IPS-11a (cell line): ENCODE measurements around the gene TMEM272.

Source experiments
- H3K4me3 ChIP-seq: one replicate; pipeline ENCODE4 v1.5.1; 2013; ENCODE audit warnings: low read depth, low read length, control low read depth

The TMEM272 gene

DNA sequence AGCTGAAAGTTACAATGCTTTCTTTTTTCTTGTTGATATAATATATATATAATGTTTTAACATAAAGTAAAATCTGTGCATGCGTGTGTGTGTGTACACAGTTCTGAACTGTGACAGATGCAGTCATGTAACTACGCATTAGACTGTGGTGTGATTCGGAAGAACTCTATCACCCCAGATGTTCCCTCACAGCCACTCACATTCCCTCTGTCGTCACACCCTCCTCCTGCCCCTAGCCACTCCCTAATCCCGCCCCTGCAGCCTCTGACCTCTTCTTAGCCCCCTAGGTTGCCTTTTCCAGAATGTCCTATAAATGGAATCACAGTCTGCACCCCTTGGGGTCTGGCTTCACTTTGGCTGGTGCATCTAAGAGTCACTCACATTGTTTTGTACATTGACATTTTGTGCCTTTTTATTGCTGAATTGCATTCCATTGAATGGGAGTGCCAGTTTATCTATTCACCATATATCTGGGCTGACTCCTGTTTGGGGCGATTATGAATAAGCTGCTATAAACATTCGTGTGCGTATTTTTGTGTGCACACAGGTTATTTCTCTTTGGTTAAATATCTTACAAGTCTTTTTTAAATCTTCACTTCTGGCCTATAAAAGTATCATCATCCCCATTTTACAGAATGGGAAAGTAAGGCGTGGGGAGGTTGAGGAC is 61.4 kb downstream of the TMEM272 start:
- no peak overlapping the region for H3K4me3 ChIP-seq

- H3K4me3 ChIP-seq: no peak overlapping the region
Observed at GRCh38 chr13:51782026-51782710, 62.8 kb downstream of the TMEM272 start.

- H3K4me3 ChIP-seq: no peak overlapping the region
Observed at GRCh38 chr13:51781246-51782022, 63.5 kb downstream of the TMEM272 start.

DNA sequence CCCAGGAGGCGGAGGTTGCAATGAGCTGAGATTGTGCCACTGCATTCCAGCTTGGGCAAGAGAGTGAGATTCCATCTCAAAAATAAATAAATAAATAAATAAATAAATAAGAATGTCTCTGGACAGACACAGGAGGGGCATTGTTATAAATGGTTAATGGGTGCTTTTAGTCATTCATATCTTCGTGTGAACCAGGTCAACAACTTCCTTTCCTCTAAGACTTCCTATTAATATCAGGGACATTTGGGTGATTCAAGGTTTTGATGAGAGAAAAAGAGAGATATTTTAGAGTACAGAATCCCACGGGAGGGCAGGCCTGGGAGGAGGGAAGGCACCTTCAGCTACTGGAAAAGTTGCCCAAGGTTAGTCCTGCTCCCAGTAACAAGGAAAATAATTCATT is 64.9 kb downstream of the TMEM272 start:
- no peak overlapping the region for H3K4me3 ChIP-seq

GRCh38 chr13:51778392-51778791 is 66.6 kb downstream of the TMEM272 start:
- no peak overlapping the region for H3K4me3 ChIP-seq

- H3K4me3 ChIP-seq: no peak overlapping the region
Observed at GRCh38 chr13:51777921-51778320, 67.1 kb downstream of the TMEM272 start.

- H3K4me3 ChIP-seq: no peak overlapping the region
Observed at GRCh38 chr13:51776179-51776578, 68.8 kb downstream of the TMEM272 start.

GRCh38 chr13:51773515-51773914 is 71.5 kb downstream of the TMEM272 start:
- no peak overlapping the region for H3K4me3 ChIP-seq

GRCh38 chr13:51772781-51773180 is 72.2 kb downstream of the TMEM272 start:
- H3K4me3 ChIP-seq: no peak overlapping the region

GRCh38 chr13:51772105-51772455 is 72.9 kb downstream of the TMEM272 start:
- H3K4me3 ChIP-seq: no peak overlapping the region

DNA sequence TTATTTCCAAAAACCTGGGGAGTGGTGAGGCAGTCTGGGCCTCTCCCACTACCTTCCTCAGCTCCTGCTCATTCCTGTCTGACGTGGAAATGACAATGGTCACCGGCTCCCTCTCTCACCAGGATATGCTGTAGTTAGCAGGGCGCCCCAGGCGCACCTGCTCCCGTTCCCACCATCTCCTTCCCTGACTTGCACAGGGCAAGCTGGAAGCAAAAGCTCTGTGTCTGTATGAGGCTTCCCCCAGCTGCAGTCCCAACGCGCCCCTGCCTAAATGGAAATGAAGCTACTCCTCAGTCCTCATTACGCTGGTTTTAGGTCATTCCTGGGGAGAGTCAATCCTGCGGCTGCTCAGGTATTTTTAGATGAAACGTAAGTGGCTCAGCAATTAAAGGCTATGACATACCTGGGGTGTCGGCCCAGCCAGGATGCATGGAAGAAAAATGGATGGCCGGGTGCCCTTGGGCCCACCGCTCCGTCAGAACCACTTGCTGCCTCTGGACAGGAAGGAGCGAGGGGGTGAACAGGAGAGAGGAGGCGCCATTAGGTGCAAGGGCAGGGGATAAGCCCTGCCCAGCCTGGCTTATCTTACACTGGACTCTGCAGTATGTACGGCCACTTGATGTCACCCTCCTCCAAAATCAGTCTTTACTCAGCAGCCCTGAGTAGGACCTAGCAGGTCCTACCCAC is 73.4 kb downstream of the TMEM272 start:
- no peak overlapping the region for H3K4me3 ChIP-seq

DNA sequence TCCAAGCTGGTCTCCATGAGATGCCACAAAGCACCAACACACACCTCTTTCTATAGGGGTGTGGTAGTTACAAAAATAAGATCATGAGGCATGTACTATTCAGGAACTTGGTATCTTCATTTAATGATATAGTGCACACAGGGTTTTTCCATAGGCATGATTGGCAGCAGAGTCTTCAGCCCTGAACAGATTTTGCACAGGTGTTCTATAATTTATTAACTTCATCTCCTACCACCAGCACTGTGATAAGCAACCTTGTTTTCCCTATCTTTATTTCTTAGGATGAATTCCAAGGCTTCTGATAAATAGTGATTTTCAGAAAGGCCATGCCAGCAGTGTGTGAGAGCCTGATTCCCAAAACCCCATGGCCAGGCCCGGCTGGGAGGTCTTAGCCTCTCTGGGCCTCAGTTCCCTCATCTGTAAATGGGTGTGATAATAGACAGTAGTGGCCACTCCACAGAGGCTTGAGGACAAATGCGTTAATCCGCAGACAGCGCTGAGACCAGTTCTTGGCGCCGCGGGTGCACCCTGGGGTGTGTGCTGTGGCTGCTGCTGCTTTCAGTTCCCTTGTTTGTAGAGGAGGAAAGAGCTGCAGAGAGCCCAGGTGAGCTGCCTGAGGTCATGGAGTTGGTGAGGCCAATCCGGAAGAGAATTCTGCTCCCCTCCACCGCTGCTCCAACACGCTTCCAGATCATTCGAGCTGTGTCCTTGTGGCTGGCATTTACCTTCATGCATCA is 74.1 kb downstream of the TMEM272 start:
- no peak overlapping the region for H3K4me3 ChIP-seq

- no peak overlapping the region for H3K4me3 ChIP-seq
Observed at GRCh38 chr13:51770160-51770559, 74.8 kb downstream of the TMEM272 start.

DNA sequence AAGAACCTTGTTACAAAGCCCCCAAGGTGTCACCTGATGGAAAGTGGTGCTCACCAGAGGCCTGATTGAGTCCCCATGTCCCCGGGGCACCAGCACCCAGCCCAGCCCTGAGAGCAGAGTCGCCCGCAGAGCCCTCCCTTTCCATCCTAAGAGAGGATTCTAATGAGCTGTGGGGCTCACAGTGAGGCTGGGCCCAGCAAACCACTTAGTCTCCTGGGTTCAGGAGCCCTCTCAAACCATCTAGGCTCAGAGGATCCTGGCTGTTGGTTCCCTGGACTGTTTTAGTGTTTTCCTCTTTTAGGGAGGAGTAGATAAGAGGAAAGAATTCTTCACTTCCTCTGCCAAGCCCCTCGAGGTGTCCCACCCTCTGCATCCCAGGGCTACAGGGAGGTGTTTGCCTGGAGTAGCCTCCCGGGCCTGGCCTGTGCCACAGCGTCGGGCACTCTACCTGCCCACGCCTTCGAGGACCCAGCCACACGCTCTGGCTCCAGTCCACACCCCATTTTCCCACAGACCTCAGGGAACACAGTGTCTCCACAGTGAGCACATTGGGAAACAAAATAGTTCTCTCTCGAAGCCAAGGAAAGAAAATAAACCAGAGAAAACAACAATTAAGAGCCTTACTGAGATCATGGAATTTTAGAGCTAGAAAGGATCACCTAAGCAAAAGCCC is 75.4 kb downstream of the TMEM272 start:
- no peak overlapping the region for H3K4me3 ChIP-seq

DNA sequence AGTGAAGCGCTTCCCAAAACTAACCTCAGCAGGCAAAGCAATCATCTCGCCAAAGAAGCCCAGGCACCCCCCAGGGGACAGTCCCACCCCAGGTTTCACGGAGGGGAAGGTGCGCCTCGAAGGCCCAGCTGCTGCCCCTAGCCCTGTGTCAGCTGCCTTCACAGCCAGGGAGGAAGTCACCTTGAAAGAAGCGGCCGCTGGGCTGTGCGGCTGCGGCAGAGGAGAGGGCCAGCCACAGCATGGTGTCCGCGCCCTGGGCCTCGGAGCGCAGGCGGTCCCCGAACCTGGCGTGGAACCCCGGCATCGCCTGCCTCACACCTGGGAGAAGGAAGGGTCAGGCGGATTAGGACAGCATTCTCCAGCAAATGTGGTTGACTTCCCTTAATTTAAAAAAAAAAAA is 76.0 kb downstream of the TMEM272 start:
- no peak overlapping the region for H3K4me3 ChIP-seq

GRCh38 chr13:51768378-51768921 is 76.5 kb downstream of the TMEM272 start:
- no peak overlapping the region for H3K4me3 ChIP-seq

GRCh38 chr13:51767100-51767499 is 77.9 kb downstream of the TMEM272 start:
- no peak overlapping the region for H3K4me3 ChIP-seq

DNA sequence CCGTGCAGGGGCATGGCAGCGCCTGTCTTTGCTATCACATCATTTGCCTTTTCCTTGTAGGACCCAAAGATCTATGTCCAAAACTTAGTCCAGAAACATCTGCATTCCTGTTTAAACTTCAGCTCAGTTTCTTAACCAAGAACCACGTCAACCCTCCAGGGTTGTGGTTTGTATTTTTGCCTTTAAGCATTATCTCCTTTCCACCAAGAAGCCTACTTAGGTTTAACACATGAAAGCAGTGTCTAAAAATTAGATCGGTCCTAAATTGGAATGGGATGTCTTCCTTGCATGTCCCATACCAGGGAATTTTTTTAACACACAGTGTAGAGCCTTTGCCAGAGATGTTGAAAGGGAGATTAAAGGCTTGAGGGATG is 79.8 kb downstream of the TMEM272 start:
- H3K4me3 ChIP-seq: no peak overlapping the region

- no peak overlapping the region for H3K4me3 ChIP-seq
Observed at GRCh38 chr13:51764184-51765141, 80.5 kb downstream of the TMEM272 start.
